Activated CD4-positive, alpha-beta T cell treated with anti-CD3 and anti-CD28 coated beads, Interleukin-2, amount 10 ng/mL, durations not matched to agents 24 days and 14 days (primary cell): Measurements from ENCODE around the gene TMEM170A. TPM values are rescaled to one million over a fixed set of nuclear protein-coding genes. Genes with fewer than 3 reads are reported as not detected.

ENCODE experiments used
- DNase-seq: peaks from one replicate; pipeline ENCODE4 v3.0.0; 2022
- H3K27ac Mint-ChIP-seq: one replicate; pipeline ENCODE4 v1.8.0; 2022; ENCODE audit warnings: mild to moderate bottlenecking, mixed read lengths
- H3K27me3 Mint-ChIP-seq: one replicate; pipeline ENCODE4 v1.8.0; 2022; ENCODE audit warnings: mixed read lengths
- H3K36me3 Mint-ChIP-seq: one replicate; pipeline ENCODE4 v1.8.0; 2022; ENCODE audit warnings: low read depth, mild to moderate bottlenecking, mixed read lengths
- H3K4me1 Mint-ChIP-seq: one replicate; pipeline ENCODE4 v1.8.0; 2021; ENCODE audit warnings: mixed read lengths
- H3K4me3 Mint-ChIP-seq: one replicate; pipeline ENCODE4 v1.8.0; 2022; ENCODE audit warnings: mild to moderate bottlenecking, moderate library complexity, mixed read lengths
- H3K9me3 Mint-ChIP-seq: one replicate; pipeline ENCODE4 v1.8.0; 2021; ENCODE audit warnings: mixed read lengths
- intact Hi-C: fragments of 100-400 bp; cut with micrococcal nuclease; formaldehyde crosslinking; loops from one replicate; pipeline ENCODE4 v1.15.1; 2023
- total RNA-seq: library from RNA; stranded (reverse); gene quantifications from 2 replicates; pipeline ENCODE4 v1.2.3, GENCODE V29; 2022

Gene TMEM170A
- total RNA-seq, 1 donor from 2014 or later = 46.0 TPM

- Mint-ChIP-seq H3K9me3 (no peaks in the 10 kb centered on the region), H3K27ac (no peak overlapping the region), H3K4me3 (no peak overlapping the region), H3K4me1 (no peaks in the 10 kb centered on the region), H3K27me3 (peaks cover 6% of the 10 kb centered on the region), H3K36me3 (no peaks in the 10 kb centered on the region)
- intact Hi-C loops = no loop called here
- DNase-seq = no peak
Observed at GRCh38 chr16:75488322-75488721, 23.8 kb upstream of the TMEM170A start.

GRCh38 chr16:75486676-75487313 lies 22.3 kb upstream of the TMEM170A start:
- DNase-seq = no peak
- H3K27ac Mint-ChIP-seq = no peak overlapping the region
- intact Hi-C loops = no loop called here
- no peak overlapping the region for H3K4me3 Mint-ChIP-seq
- H3K27me3 Mint-ChIP-seq = no peaks in the 10 kb centered on the region
- no peaks in the 10 kb centered on the region for H3K4me1 Mint-ChIP-seq
- H3K36me3 Mint-ChIP-seq = no peaks in the 10 kb centered on the region
- no peaks in the 10 kb centered on the region for H3K9me3 Mint-ChIP-seq

- Mint-ChIP-seq H3K4me1 (no peaks in the 10 kb centered on the region), H3K36me3 (no peaks in the 10 kb centered on the region), H3K4me3 (no peak overlapping the region), H3K27me3 (no peaks in the 10 kb centered on the region), H3K27ac (no peak overlapping the region), H3K9me3 (no peaks in the 10 kb centered on the region)
- DNase-seq = no peak
- intact Hi-C loops = no loop called here
Observed at GRCh38 chr16:75486014-75486675, 21.7 kb upstream of the TMEM170A start.

GRCh38 chr16:75485230-75486013 lies 20.9 kb upstream of the TMEM170A start:
- Mint-ChIP-seq H3K9me3 (no peaks in the 10 kb centered on the region), H3K27ac (no peak overlapping the region), H3K36me3 (no peaks in the 10 kb centered on the region), H3K4me3 (no peak overlapping the region), H3K27me3 (no peaks in the 10 kb centered on the region), H3K4me1 (no peaks in the 10 kb centered on the region)
- intact Hi-C loops = no loop called here
- DNase-seq = no peak

GRCh38 chr16:75483222-75483621 lies 18.7 kb upstream of the TMEM170A start:
- intact Hi-C loops = no loop called here
- Mint-ChIP-seq H3K27ac (no peak overlapping the region), H3K9me3 (no peaks in the 10 kb centered on the region), H3K4me3 (no peak overlapping the region), H3K27me3 (peaks cover under 1% of the 10 kb centered on the region), H3K36me3 (no peaks in the 10 kb centered on the region), H3K4me1 (no peaks in the 10 kb centered on the region)
- no peak for DNase-seq

- H3K27me3 Mint-ChIP-seq = peaks cover 6% of the 10 kb centered on the region
- H3K4me1 Mint-ChIP-seq = no peaks in the 10 kb centered on the region
Observed at GRCh38 chr16:75482434-75483205, 18.1 kb upstream of the TMEM170A start.

GRCh38 chr16:75481475-75481874 lies 17.0 kb upstream of the TMEM170A start:
- Mint-ChIP-seq H3K27me3 (peaks cover 6% of the 10 kb centered on the region), H3K36me3 (no peaks in the 10 kb centered on the region), H3K27ac (no peak overlapping the region), H3K9me3 (no peaks in the 10 kb centered on the region), H3K4me3 (no peak overlapping the region), H3K4me1 (no peaks in the 10 kb centered on the region)
- DNase-seq = no peak
- intact Hi-C loops = no loop called here

More at GRCh38 chr16:75482434-75483205, 18.1 kb upstream of the TMEM170A start:
- H3K9me3 Mint-ChIP-seq = no peaks in the 10 kb centered on the region
- H3K27ac Mint-ChIP-seq = no peak overlapping the region
- H3K36me3 Mint-ChIP-seq = no peaks in the 10 kb centered on the region
- no peak for DNase-seq
- intact Hi-C loops = no loop called here
- H3K4me3 Mint-ChIP-seq = no peak overlapping the region

GRCh38 chr16:75479421-75479990 lies 15.0 kb upstream of the TMEM170A start:
- Mint-ChIP-seq H3K4me1 (no peaks in the 10 kb centered on the region), H3K36me3 (no peaks in the 10 kb centered on the region), H3K27ac (no peak overlapping the region), H3K4me3 (no peak overlapping the region), H3K9me3 (no peaks in the 10 kb centered on the region), H3K27me3 (peaks cover 6% of the 10 kb centered on the region)
- intact Hi-C loops = no loop called here
- DNase-seq = no peak

- intact Hi-C loops = no loop called here
- H3K27ac Mint-ChIP-seq = no peak overlapping the region
- no peak overlapping the region for H3K4me3 Mint-ChIP-seq
- peaks cover 6% of the 10 kb centered on the region for H3K27me3 Mint-ChIP-seq
- H3K36me3 Mint-ChIP-seq = no peaks in the 10 kb centered on the region
- H3K4me1 Mint-ChIP-seq = no peaks in the 10 kb centered on the region
- H3K9me3 Mint-ChIP-seq = no peaks in the 10 kb centered on the region
- no peak for DNase-seq
Observed at GRCh38 chr16:75478480-75479345, 14.2 kb upstream of the TMEM170A start.

- no peaks in the 10 kb centered on the region for H3K36me3 Mint-ChIP-seq
- intact Hi-C loops = no loop called here
- no peak overlapping the region for H3K4me3 Mint-ChIP-seq
- H3K4me1 Mint-ChIP-seq = no peaks in the 10 kb centered on the region
- peaks cover 6% of the 10 kb centered on the region for H3K27me3 Mint-ChIP-seq
- H3K27ac Mint-ChIP-seq = no peak overlapping the region
- no peak for DNase-seq
- no peaks in the 10 kb centered on the region for H3K9me3 Mint-ChIP-seq
Observed at GRCh38 chr16:75477680-75478473, 13.4 kb upstream of the TMEM170A start.

- Mint-ChIP-seq H3K9me3 (no peaks in the 10 kb centered on the region), H3K36me3 (no peaks in the 10 kb centered on the region), H3K4me1 (peaks cover under 1% of the 10 kb centered on the region), H3K27ac (no peak overlapping the region), H3K27me3 (peaks cover 7% of the 10 kb centered on the region), H3K4me3 (no peak overlapping the region)
- no peak for DNase-seq
- intact Hi-C loops = no loop called here
Observed at GRCh38 chr16:75476817-75477216, 12.3 kb upstream of the TMEM170A start.

- Mint-ChIP-seq H3K36me3 (no peaks in the 10 kb centered on the region), H3K9me3 (no peaks in the 10 kb centered on the region), H3K27me3 (peaks cover 9% of the 10 kb centered on the region), H3K4me3 (no peak overlapping the region), H3K27ac (no peak overlapping the region), H3K4me1 (peaks cover 3% of the 10 kb centered on the region)
- intact Hi-C loops = no loop called here
- no peak for DNase-seq
Observed at GRCh38 chr16:75475420-75475847, 10.9 kb upstream of the TMEM170A start.
